Posterior vena cava (tissue), 2 donors: Measurements from ENCODE around the gene PSMC3IP. TPM values are rescaled to one million over a fixed set of nuclear protein-coding genes. Genes with fewer than 3 reads are reported as not detected.
"Not testable (repeated sequence)": the region's sequence is repeated elsewhere in the genome, so short reads cannot be mapped to it uniquely, and the experiment has no call there.

Experiments
- DNase-seq: peaks from one replicate; pipeline ENCODE4 v3.0.0-alpha.2; 2020; ENCODE audit warnings: low spot score
- intact Hi-C, 2 donors: fragments of 100-400 bp; cut with DNase I; formaldehyde crosslinking; loops; one replicate each; pipeline versions ENCODE4 v1.14.1 to v1.14.2; 2022 to 2023
- long read RNA-seq, 2 donors: library from polyadenylated mRNA; unstranded; transcript quantifications; one replicate each; pipeline ENCODE4 v2.0.0, GENCODE V29; 2020 to 2021
- total RNA-seq, 2 donors: library from RNA; stranded (reverse); fragmentation: NEBNext Ultra II Directional; extraction: Animal tissue kit (Norgen Biotek cat#: 25700); gene quantifications; one replicate each; pipeline ENCODE4 v1.2.1, GENCODE V29; 2021
- donor health status: DM: yes; HTN: yes; CAD: no.
- donor health status: DM: yes; HTN: yes; CAD: no.

The PSMC3IP gene, protein sequence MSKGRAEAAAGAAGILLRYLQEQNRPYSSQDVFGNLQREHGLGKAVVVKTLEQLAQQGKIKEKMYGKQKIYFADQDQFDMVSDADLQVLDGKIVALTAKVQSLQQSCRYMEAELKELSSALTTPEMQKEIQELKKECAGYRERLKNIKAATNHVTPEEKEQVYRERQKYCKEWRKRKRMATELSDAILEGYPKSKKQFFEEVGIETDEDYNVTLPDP
- 1 to 10 TPM; 4.1 to 4.7 TPM for total RNA-seq
- long read RNA-seq, donor 1, partial matches to known transcripts, result 0 of 2 reads
- long read RNA-seq, donor 1, other reads (novel, unspliced or antisense), result 1 of 2 reads
- long read RNA-seq, donor 2, transcript PSMC3IP-202 (8 exons, 1,416 nt), result major isoform, 10 of 10 reads
- long read RNA-seq, donor 2, partial matches to known transcripts, result 0 of 10 reads
- long read RNA-seq, donor 2, other reads (novel, unspliced or antisense), result 0 of 10 reads

DNA sequence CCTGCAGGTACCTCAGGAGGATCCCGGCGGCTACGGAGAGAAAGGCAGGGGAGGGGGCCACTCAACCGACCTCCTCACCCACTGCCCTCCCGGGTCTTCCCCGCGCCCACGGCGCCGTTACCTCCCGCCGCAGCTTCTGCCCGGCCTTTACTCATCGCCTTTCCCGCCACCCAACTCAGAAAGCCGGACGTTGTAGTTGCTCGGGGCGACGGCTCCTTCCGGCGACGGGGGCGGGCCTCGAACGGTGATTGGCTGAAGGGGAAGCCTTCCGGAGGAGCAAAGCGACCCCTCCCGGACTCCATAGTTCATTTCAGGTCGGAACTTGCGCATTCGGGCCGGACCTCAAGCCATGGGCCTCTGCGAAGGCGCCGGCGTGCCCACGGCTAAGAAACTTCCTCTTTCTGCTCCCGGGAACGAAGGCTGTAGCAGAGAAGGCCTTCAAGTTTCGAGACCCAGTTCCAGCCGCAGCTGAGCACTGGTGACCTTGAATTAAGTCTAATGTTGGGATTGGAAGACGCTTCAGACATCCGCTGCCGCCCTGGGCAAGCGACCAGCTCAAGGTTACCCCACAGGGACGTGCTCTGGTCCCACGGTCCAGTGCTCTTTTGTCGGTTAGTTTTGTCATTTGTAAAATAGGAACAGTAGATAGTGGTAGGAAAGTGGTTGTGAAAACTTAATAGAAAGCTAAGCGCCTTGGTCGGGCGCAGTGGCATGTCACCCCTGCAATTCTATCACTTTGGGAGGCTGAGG is at the start of gene PSMC3IP:
Gene PSMC3IP (minus strand): TSS at position 198 of the 750 bp plus-strand sequence. CDS start 43 bp downstream, at position 155.
- intact Hi-C loops, result loop anchor here (5.0 to 10.0 kb wide), 2 partner anchors 105 to 107 kb away; partner anchors contain the start of genes CCR10 (in 2 of the 2) and CNTNAP1 (in 2 of the 2)
- DNase-seq, result peak; percentile 99

DNA sequence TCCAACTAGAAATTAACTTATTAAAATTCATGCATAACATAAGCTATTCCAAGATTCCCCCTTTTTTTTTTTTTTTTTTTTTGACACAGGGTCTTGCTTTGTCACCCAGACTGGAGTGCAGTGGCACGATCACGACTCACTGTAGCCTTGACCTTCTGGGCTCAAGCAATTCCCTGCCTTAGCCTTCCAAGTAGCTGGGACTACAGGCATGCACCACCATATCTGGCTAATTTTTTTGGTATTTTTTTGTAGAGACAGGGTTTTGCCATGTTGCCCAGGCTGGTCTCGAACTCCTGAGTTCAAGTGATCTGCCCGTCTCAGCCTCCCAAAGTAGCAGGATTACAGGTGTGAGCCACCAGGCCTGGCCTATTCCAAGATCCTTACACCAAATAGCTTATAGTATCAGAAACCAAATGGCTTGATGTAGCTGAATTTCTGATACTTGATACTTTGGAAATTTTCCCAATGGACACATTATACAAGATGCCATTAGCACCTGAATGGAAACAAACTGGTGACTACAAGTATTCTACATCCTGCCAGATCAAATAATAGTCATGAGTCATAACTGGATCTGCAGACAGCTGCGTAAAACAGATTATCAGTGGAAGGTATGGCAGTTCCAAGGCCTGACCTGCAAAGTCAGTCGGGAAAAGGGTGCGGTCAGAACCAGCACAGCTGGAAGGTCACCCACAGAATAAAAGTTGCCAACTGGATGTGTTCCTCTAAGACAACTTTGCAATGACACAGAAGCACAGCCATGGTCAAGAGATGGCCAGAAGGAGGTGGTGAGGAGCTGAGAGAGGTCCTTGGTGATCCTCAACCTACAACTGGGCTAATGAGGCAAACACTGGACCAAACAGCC is 46.4 kb upstream of the PSMC3IP start:
- DNase-seq, result no peak
- intact Hi-C loops, result no loop called here

DNA sequence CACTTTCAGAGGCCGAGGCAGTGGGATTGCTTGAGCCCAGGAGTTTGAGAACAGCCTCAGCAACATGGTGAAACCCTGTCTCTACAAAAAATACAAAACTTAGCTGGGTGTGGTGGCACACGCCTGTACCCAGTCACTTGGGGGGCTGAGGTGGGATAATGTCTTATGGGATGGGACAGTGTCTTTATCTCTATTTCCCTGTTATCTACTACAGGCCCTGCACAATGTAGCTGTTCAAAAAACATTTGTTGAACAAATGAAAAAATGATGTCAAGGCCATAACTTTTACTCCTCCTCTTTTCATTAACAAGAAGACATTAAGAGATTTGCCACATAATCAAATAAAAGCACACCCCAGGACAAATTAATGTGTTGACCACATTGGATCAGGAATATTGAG is 45.7 kb upstream of the PSMC3IP start:
- intact Hi-C loops, result no loop called here
- DNase-seq, result no peak

DNA sequence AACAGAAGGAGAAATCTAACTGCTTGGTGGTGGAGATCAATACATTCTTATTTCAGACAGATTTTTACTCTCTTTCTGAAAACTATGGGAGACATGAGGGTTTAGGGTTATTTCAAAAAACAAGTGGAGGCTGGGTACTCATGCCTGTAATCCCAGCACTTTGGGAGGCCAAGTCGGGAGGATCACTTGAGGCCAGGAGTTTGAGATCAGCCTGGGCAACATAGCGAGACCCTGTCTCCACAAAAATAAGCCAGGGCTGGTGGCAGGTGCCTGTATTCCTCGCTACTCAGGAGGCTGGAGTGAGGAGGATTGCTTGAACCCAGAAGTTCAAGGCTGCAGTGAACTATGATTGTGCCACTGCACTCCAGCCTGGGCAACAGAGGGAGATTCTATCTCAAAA is 44.5 kb upstream of the PSMC3IP start:
- DNase-seq, intact Hi-C loops: not testable (repeated sequence)

DNA sequence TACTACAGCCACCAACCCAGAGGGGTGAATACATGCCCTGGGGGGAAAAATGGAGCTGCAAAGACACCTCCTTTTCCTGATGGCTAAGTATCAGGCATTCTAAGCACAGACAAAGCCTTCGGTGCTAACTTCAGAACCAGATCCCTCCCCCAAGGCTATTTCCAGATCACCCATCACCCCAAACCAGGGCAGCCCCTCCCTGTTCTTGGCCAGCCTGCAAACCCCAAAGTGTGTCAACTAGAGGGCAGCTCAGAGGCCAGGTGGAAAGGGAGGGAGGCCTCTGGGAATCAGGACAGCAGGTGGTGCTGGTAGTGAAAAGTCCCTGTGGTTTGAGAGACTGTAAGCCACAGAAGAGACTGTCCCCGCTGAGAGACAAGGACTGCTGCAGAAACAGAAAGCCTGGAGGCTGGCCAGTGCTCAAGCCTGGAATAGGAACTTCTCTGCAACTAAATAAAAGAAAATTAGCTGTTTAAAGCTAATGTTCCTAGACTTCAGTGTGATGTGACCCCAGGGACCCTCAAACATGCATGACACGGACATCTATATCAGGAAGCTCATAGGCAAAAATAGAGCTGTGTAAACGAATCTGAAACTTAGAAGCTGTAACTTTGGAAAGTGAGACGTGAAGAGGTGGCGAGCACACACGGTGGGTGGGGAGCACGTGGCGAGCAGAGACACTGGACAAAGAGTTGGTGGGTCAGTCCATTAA is 41.1 kb upstream of the PSMC3IP start:
- intact Hi-C loops, result loop anchor here in 1 of 2 donors (10.0 kb wide), 1 partner anchor 56 kb away; the partner anchor contains the start of gene PLEKHH3
- DNase-seq, result peak; percentile 11

DNA sequence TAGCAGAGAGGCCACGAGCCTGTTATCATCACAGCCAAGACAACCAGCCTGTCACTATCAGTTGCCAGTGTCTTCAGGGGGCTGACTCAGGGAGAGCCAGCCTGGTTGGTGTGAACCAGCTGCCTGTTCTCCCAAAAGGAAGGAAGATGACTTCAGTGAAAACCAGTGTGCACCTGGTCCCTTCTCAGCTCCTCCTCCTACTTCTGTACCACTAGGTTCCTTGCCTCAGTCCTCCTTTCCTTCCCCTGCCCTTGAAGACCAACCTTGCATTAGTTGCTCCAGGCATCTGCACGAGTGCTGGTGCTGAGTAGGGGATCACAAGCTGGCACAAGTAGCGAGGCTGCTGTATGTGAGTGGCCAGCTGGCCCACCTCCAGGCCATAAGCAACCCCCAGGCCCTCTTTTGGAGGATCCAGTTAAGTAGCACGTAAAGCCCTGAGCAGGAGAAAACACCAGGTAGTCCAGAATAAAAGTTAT is 40.5 kb upstream of the PSMC3IP start:
- intact Hi-C loops, result loop anchor here in 1 of 2 donors (10.0 kb wide), 1 partner anchor 57 kb away; the partner anchor contains the start of gene PLEKHH3
- peak; percentile 37 for DNase-seq

DNA sequence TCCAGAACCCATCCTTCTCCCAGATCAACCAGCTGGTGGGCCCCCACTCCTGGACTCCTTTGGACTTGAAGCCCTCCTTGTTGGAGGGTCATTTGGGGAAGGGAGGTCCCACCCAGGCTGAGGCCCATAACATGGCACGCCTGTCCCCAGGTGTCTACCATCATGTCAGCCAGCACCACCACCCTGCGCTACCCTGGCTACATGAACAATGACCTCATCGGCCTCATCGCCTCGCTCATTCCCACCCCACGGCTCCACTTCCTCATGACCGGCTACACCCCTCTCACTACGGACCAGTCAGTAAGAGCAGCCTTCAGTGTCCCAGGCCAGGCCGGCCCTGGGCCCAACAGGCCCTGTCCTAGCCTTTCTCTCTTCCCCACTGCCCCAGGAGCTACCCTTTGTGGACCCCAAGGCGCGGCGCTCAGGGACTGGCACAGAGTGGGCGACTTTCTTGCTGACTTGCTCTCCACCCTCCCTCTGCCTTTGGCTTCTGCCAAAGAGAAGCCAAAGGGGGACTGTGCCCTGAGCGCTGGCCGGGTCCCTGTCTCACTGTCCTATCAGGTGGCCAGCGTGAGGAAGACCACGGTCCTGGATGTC is 36.3 kb upstream of the PSMC3IP start:
- peak; percentile 72 for DNase-seq
- intact Hi-C loops, result loop anchor here (5.0 to 10.0 kb wide), 2 partner anchors 49 to 61 kb away; partner anchors contain the start of gene PLEKHH3 (in 1 of the 2)

DNA sequence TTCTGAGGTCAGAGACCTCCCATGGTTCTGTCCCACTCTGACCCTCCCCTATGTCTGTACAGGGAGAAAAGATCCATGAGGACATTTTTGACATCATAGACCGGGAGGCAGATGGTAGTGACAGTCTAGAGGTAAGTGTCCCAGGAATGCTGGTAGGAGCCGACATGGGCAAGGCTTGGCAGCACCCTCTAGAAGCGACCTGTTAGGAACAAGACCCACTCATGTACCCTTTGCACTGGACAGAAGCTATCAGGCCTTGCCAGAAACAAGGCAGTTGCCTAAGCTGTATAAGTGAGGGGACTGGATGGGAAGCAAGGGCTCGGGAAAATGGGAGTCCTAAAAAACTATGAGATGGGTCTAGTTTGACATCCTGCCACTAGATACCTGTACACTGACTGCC is 34.5 kb upstream of the PSMC3IP start:
- no peak for DNase-seq
- intact Hi-C loops, result loop anchor here (1.0 to 10.0 kb wide), 3 partner anchors 27 to 63 kb away; partner anchors contain the start of gene PLEKHH3 (in 1 of the 2)

DNA sequence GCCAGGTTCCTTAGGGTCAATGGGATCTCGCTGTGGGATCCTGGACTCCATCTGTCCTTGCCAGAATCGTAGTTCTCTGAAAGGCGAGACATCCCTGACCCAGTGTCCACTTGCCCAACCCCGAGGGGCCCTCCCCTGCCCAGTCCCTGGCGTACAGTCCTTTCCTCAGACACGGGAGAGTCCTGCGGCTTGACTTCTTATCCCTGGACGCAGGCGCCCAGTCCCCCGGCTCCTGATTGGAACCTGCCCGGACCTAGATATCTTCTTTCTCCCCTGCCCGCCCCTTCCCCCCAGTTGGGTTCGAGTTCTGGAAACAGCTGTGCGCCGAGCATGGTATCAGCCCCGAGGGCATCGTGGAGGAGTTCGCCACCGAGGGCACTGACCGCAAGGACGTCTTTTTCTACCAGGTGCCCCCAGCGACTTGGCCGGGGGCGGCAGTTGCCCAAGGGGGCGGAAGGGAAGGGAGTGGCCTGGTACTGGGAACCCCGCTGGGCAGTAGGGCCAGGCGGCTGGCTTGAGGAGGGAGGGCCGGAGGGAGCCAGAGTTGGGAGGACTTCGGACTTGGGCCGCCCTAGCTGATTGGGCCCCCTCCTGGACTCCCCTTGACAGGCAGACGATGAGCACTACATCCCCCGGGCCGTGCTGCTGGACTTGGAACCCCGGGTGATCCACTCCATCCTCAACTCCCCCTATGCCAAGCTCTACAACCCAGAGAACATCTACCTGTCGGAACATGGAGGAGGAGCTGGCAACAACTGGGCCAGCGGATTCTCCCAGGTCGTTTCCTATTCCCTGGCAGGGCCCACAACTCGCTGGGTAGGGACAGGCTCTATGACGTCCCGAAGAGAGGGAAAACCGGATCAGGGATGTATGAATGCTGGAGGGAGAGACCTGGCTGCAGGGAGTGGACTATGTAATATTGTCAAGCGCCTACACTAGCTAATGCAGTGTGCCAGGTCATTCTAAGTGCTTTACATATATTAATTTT is 32.6 kb upstream of the PSMC3IP start:
- intact Hi-C loops, result loop anchor here (5.0 to 10.0 kb wide), 2 partner anchors 52 to 65 kb away; partner anchors contain the start of gene PLEKHH3 (in 1 of the 2)
- peak; percentile 83 for DNase-seq

DNA sequence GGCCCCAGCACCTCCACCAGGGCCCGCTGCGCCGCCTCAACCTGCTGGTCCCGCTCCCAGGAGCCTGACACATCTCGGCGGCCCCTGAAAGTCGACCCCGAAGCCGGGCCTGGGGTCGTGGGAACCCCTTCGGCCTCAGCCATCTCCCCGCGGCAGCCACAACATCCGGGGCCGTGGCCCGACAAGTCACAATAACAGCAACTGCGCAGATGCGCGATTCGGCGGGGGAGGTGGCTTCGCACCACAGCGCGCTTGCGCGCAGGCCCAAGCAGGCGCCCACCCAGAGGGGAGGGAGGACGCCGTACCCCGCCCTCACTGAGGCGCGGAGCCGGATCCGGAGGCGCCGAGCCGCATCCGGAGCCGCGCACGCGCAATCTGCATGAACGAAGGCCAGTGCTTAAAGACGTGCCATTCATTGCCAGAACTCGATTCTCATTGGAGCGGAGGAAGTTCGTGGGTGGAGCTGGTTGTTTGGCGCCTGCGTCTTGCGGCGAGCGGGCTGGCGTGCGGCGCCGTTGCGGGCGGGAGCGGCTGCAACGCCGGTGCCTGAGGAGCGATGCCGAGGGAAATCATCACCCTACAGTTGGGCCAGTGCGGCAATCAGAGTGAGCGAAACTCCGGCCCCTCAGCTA is 31.8 kb upstream of the PSMC3IP start, which contains the start of the genes RETREG3 and TUBG1:
Gene RETREG3 (minus strand): TSS at position 193 of the 632 bp plus-strand sequence. CDS start 50 bp downstream, at position 143.
Gene TUBG1 (plus strand): TSS at position 502 of the 632 bp plus-strand sequence. CDS start 55 bp downstream, at position 557.
- DNase-seq, result peak; percentile 100
- intact Hi-C loops, result no loop called here

DNA sequence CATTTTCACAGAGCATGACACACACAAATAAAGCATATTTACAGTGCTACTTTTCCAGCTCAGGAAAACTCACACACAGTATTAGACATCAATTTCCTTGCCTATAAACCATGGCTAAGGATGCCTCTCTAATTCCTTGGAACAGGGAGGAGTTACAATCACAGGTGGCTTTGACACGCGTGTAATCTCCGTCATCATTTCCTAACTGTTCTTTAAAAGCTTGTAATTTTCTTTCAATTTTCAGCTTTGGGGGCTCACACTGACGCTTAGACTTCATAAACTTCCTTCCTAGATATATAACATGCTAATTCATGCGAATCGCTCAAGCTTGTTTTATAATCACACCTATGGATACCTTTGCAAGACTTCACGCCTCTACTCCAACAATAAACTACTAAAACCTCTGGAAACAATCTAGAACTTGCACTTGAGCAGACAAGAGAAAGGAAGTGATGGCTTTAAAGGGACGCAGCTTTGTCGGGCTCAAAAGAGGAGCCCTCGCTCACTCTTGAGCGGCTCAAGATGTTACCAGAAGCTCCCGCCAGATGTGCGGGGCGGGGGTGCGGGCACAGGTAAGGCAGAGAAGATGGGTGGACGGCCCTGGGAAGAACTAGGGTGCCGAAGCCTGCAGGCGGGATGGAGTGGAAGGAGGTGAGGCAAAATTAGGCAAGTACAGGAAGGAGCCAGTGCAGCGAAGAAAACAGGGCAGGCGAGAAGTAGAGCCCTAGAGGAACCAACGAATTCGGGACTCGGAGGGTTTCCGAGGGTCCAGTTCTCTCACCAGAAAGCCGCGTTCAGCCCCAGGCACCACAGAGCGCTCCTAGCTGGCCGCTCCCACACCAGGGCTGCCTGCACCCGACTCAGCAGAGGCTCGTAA is 31.0 kb upstream of the PSMC3IP start:
- no peak for DNase-seq
- intact Hi-C loops, result no loop called here

DNA sequence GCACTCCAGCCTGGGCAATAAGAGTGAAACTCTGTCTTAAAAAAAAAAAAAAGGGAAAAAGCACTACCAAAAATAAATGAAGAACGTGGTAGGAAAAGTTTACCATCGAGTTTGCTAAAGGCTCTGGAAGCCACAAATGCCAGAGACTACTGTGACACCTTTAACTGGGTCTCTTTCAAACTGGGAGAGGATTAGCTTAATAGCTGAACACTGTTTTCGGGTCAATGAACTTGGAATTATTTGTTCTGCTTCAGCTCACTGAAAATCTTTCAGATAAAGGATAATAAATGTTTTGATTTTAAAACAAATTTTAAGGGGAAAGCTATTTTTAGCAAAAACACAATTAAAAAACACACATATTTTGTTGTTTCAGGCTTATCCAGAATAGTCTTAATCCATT is 30.2 kb upstream of the PSMC3IP start:
- intact Hi-C loops, result no loop called here
- no peak for DNase-seq

DNA sequence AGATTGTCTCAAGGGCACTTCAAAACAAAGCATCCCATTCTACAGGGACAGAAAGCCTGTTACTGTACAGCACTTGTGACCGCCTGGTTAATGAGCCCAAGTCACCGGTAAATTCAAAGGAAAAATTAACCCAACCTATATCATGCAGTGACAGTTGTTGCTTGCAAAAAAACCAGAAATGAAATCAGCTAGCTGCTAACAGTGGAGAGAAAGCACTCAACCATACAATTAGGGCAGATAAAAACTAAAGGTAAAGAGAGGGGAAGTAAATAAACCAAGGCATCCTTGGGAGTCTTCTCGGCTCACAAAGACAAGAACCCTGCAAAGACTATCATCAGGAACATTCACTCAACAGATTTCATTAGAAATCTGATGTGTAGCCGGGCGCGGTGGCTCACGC is 25.8 kb upstream of the PSMC3IP start:
- intact Hi-C loops, result no loop called here
- DNase-seq, result no peak

DNA sequence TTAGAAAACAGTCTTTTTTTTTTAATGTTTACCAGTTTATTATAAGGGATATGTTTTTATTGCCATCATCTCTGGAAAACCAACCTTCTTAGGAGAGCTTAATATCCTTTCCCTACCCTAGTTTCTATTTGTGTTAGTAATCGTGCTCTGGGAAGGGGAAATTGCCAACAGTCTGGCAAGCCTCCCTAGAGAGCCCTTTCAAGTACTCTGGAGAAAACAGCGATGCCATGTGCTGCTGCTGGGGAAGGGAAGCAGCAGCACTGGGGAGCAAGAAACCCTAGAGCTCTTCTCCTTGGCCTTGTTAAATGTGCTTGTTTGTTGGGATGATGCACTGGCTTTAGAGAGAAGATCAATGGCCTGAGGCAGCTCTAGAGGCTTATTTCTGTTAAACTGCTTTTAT is 21.4 kb upstream of the PSMC3IP start:
- peak; percentile 3 for DNase-seq
- intact Hi-C loops, result no loop called here

DNA sequence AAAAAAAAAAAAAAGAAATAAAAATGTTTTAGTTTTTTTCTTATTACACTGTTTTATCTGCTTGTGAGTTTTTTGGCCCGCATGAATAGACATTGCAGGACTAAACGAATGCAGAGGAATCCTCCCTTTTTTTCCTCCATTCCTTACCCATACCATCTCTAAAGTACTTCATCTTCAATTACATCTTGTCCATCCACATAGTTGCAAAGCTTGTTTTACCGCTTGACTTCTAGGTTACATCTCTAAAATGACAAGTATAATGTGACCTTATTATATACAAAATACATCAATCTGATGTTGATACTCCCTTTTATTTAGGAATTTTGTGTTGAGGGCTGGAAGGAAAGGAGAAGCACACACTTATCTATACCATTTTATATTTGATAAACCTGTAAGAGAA is 18.9 kb upstream of the PSMC3IP start:
- intact Hi-C loops, result no loop called here
- DNase-seq, result no peak
